NCI-H2196 treated with DMSO at 0.1 percent for 48 hours (cell line): ENCODE results near the gene SLC34A1.

Experiments
- DNase-seq: peaks from one replicate; lab custom pipeline; 2025; ENCODE audit not compliant: unreplicated experiment; lab: John Stamatoyannopoulos, UW

Gene SLC34A1

GRCh38 chr5:177385720-177386119 is 1.5 kb downstream of the SLC34A1 start:
- DNase-seq, result no peak

DNA sequence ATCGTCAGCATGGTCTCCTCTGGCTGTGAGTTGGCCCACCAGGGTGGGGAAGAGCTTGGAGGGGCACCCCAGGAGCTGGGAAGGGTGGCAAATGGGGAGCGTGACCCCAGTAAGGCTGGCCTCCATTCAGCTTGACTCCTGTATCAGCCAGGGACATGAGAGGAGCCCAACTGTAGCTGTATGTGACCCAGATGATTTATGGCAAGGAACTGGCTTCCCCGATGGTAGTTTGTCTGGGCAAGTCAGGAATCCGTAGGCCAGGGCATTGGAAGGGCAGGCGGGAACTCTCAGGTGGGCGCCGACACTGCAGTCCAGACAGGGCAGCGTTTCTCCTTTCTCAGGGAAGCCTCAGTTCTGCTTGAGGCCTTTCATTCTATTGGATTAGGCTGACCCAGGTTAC is 2.3 kb downstream of the SLC34A1 start:
- DNase-seq, result no peak

GRCh38 chr5:177387405-177387804 is 3.2 kb downstream of the SLC34A1 start:
- no peak for DNase-seq

DNA sequence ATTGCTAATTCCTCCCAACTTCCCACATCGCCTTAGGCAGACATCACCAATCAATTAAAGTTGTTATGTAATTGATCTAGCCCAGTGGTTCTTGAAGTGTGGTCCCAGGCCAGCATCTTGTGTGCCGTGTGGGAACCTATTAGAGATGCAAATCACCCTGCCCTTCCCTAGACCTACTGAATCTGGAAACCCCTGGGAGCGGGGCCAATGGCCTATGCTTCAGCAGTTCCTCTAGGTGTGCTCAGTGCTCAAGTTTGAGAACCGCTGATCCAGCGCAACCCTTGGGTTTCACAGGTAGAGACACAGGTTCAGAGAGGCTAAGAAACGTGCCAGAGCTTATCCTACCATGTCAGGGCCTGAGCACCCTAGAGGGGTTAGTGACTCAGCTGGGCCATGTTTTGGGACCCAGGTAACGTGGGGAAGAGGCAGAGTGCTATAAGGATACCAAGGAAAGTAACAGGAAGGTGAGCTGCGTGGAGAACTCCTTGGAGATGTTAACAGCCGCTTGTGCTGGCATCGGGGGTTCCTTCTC is 4.4 kb downstream of the SLC34A1 start:
- no peak for DNase-seq

GRCh38 chr5:177389241-177390169 is 5.3 kb downstream of the SLC34A1 start:
- DNase-seq, result no peak

DNA sequence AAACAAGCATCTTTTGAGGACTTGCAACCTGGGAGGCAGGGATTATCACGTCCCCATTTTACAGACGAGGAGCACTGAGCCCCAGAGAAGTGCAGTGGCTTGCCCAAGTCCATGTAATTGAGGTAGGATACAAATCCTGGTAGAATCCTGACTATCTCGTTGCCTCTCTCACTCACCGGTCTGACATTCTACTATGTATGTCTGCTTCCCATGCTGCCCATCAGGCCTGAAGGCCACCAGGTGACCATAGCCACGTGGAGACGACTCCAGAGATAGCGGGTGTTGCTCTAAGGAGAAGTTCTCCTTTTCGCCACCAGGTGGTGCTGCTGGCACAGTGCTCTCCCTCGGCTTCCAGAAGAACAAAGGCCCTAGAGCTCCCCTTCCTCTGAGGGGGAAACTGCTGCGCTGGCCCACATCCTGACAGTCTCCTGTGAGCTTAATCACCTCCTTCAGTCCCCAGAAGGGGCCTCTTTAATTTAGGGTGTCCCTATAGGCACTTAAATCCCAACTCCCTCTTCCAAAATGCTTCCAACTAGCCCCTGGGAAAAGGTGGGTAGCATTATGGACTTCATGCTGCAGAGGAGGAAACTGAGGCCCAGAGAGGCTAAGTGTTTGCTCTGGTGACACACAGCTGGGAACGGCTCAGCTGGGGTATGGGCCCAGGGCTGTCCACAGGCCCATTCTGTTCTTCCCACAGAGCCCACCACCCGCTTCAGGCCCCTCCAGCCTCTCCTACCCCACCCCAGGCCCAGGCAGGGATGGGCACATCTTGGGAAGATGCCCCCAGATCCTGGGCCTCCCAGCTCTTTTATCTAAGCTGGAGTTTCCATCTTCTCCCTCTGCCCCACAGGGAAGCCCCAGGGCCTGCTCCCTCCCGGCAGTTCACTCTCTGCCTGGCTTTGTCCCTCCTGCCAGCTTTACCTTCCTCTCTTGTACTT is 6.4 kb downstream of the SLC34A1 start:
- DNase-seq, result peak; percentile 71

GRCh38 chr5:177392765-177393164 is 8.5 kb downstream of the SLC34A1 start:
- no peak for DNase-seq

GRCh38 chr5:177393206-177393765 is 9.1 kb downstream of the SLC34A1 start:
- DNase-seq, result no peak

DNA sequence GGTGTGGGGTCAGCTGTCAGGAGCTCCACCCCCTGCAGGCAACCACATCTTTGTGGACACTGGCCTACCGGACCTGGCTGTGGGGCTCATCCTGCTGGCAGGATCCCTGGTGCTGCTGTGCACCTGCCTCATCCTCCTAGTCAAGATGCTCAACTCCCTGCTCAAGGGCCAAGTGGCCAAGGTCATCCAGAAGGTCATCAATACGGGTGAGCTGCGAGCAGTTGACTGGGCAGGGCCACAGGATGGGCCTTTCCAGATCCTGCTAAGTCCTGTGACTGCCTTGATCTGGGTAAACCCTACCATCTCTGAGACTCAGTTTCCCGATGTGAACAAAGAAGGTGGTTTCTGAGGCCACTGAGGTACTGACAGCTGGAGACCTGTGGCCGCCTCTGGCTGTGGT is 9.8 kb downstream of the SLC34A1 start:
- DNase-seq, result no peak

DNA sequence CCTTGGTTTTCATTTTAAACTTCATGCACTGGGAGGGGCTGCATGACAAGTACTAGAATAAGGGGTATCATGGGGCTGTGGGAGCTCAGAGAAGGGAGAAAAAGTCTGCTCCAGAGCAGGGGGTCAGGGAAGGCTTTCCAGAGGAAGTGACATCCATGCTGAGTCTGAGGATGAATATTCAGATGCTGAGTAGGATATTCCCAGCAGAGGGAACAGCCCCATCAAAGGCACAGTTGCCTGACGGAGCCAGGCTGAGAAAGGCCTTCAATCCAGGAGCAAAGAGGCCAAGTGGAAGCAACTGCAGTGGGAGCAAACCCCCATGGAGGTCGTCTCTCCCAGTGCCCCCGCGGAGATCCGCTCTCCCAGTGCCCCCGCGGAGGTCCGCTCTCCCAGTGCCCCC is 11.8 kb downstream of the SLC34A1 start:
- DNase-seq, result no peak

- no peak for DNase-seq
Observed at GRCh38 chr5:177396807-177397206, 12.6 kb downstream of the SLC34A1 start.

- no peak for DNase-seq
Observed at GRCh38 chr5:177397875-177398390, 13.7 kb downstream of the SLC34A1 start.

GRCh38 chr5:177399997-177400868 is 16.0 kb downstream of the SLC34A1 start, which contains the start of gene PFN3:
PFN3 (minus strand) TSS chr5:177400661; CDS start chr5:177400576, 85 bp downstream.
- DNase-seq, result no peak

GRCh38 chr5:177402271-177403043 is 18.2 kb downstream of the SLC34A1 start:
- DNase-seq, result peak; percentile 85

GRCh38 chr5:177403102-177403791 is 19.0 kb downstream of the SLC34A1 start:
- no peak for DNase-seq

GRCh38 chr5:177403792-177404640 is 19.8 kb downstream of the SLC34A1 start:
- peak; percentile 51 for DNase-seq

DNA sequence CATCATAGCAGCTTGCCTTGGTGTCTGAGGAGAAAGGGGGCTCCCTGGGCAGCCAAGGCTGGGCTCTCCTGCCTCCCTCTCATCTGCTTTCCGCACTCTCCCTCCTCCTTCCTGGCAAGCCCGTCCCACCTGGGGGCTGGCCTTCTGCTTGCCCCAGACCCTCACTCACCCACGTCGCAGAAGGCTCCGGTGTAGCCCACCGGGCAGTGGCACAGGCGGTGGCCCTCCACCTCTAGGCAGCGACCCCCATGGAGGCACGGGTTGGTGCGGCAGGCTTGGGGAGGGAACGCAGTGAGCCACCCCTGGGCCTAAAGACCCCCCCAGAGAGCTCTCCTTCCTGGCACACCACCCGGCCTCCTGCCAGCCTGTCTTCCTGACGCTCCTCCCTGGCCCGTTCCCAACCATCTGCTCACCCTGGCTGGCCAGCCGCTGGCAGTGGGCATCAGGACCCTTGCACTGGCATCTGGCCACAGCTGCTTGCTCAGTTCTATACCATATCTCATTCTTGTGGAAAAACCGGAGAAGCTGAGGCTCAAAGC is 20.5 kb downstream of the SLC34A1 start:
- DNase-seq, result no peak
